Measurements from ENCODE around the gene ARMC7.
"Not testable (repeated sequence)": the region's sequence is repeated elsewhere in the genome, so short reads cannot be mapped to it uniquely, and the experiment has no call there.

The ARMC7 gene

DNA sequence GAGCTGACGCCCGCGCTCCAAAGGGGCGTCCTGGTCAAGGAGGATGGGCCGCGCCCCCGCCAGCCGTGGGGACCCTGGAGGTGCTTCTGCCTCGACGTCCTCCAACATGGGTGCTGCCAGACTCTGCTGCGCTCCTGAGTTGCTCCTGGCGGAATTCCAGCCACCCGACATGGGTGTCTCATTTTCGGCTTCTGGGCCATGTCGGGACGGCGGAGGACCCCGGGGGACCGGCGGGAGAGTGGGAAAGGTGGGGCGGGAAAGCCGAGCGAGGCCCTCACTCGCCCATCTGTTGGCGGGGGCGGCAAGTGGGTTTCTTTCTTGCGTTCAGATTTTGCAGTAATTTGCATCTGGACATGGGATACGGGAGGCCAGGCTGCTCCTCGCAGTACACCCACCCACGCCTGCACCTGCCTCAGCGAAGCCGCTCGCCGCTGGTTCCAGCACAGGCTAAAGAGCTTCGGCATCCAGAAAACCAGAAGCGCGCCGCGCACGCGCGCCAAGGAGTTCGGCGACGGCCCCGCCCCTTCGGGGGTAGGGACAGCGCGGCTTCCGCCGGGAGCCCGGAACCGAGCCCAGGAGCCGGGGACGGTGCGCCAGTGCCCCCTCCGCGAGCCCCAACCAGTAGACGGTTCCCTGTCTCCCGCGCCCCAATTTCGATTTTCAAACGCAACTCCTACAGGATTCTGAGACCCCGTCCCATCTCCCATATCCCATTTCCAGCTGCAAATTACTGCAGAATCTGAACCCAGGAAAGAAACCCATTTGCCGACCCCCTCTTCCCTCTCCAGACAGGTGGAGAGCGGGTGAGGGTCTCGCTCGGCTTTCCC, at the start of gene ARMC7:
TSS of gene ARMC7 (plus strand) at position 563 of the 827 bp plus-strand sequence. CDS start 320 bp downstream, outside the sequence.
- peak; percentile 90 to 95 for DNase-seq (ENCODE audit: low read depth in 2 of 2)

DNA sequence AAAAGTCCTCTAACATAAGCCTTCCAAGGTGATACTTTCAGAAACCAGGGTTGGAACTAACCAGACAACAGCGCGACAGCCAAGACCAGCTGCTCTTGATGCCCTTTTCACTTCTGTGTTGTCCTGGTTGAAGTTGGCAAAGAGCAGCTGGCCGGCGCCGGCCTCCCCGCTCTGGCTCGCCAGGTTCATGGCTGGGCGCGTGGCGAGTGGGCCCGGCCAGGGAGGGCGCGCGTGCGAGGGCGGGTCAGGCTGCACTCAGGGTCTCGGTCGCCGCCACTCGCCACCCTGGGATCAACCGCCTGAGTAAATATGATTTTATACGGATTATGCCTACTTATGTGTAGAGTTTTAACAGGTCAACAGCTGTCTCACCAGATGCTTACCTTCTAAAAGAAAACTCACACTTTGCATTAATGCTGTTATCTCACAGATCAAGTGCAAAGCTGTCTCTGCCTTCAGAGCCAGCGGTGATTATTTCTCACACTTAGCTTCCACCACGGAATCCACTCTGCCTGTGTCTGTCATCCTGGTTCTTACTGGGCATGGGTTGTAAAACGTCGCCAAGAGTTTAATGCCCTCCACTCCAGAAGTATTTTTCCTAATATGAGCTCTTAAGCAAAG, 49.2 kb upstream of the ARMC7 start:
- no peak for DNase-seq (ENCODE audit: low read depth in 2 of 2)

DNA sequence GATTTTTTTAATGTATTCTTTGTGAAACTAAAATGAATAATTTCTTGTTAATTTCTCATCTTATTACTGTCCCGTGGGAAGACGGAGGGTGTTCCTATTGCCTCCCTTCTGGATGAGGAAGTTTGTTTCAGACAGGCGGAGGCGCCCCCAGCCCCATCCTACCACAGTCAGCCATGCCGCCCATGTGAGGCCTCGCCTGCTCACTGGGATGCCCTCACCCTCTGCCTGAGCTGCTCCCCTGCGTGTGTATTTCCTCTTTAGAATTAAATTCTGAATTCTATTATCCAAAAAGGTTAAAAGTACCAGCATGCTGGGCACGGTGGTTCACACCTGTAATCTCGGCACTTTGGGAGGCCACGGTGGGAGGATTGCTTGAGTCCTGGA, 48.7 kb upstream of the ARMC7 start:
- DNase-seq (ENCODE audit: low read depth in 2 of 2): no peak

DNA sequence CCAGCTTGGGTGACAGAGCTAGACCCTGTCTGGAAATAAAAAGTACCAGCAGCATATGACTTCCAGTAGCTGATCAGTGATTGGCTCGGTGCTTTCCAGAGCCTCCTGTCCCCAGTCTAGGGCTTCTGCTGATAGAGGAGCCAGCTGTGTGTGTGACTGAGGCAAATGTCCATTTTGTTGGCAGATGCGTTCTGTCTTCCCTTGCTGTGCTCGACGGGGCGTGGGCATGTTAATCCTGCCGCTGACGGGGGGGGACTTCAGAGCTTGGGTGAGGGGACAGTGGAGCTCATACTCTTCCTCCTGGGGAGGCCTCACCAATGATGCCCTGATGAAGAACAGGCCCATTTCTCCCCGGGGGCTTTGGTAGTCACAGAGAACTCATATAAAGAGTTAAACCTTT, 48.2 kb upstream of the ARMC7 start:
- no peak for DNase-seq (ENCODE audit: low read depth in 2 of 2)

DNA sequence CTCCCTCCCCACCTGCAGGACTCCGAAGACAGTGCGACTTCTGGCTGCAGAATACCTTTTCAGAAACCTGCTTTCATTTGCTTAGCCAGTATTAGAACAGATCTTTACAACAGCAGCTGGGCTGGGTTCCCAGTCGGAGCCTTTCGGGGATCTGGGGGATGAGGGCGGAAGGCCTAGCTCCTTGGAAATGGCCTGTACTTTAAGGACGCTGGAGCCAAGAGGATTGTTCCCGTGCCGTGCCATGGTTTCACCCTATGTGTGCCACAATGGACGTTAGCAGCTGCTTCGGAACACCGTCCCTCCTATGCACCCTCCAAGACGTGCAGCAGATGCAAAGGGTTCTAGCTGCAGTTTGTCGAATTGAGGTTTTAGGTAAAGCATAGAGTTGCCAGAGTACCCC, 46.6 kb upstream of the ARMC7 start:
- no peak for DNase-seq (ENCODE audit: low read depth in 2 of 2)

DNA sequence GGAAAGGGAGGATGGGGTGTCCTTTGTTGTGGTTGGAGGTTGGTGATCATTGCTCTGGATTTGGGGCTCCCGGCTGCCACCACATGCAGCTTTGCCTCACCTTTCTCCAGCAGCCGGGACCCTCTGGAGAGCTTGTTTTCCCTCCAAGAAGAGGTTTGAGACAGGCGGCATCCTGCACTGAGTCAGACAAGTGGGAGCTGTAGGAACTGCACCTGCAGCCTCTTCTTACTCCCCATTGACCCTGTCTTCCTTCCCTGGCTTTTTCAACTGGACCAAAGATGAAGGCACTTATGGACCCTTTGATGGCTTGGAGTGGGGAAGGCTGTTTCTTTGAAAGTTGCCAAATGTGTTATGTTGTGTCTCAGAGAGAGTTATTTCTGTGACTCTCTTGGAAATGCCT, 46.1 kb upstream of the ARMC7 start:
- DNase-seq (ENCODE audit: low read depth in 2 of 2): no peak

DNA sequence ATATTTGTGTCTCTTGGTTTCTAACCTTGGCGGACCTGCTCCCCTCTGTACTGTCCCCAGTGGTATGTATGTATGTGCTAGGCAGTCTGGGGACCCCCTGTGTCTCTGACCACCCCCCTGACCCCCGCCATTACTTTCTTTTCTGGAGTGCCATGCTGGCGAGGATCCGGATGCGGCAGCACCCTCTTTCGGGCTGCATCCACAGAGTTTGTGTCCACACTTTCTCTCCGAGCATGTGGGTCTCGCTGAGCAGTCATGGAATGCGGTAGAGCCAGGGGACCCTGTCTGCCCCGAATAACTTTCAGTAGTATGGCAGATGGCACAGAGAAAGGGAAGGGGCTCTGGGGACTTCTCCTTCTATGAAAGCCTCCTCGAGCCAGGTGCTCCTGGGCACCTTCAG, 45.7 kb upstream of the ARMC7 start:
- DNase-seq (ENCODE audit: low read depth in 2 of 2): no peak

DNA sequence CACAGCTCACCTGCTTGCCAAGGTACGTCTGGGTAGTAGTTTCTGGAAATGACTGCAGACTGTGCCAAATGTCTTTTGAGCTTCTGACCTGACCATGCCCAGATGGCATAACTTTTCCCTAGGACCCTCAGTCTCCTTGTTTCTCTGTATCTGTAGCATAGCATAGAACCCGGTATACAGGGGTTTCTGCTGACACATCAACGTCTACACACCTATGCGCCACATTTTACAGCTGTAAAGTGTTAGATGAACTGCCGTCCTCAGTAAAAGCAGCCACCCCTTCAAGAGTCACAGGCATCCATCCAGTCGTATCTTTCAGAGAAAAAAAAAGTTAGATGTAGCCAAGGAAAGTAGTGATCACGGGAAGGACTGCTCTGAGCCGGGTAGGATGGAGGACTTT, 45.3 kb upstream of the ARMC7 start:
- DNase-seq (ENCODE audit: low read depth in 2 of 2): no peak

DNA sequence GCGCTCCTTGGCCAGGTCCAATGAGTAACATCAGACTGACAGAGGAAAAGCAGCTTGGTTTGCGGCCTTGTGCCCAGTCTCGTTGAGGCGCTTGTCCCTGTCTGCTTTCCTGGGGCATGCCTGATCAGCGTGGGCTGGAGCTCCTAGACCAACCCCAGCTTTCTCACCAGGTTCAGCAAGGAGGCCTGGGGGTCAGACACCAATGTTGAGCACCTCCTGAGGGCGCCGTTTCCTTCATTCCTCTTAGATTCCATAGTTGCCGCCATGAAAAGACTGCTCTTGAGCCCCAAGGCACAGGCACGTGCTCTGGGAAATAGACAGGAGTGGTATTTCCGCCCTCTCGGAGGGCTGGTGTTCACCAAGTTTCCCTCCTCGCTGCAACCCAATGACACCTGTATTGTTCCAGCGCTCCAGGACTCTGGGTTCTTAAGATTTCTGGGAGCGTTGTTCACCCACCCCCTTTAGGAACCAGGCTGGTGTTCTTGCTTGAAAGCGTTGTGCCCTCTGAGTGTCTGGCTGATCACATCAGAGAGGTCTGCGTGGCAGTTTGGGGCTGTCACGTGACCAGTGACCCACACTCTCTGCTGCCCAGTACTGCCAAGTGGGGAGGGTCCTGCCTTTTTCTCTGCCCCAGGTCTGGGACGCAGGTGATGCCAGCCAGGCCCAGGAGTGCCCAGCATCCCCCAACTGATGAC, 44.8 kb upstream of the ARMC7 start:
- no peak for DNase-seq (ENCODE audit: low read depth in 2 of 2)

DNA sequence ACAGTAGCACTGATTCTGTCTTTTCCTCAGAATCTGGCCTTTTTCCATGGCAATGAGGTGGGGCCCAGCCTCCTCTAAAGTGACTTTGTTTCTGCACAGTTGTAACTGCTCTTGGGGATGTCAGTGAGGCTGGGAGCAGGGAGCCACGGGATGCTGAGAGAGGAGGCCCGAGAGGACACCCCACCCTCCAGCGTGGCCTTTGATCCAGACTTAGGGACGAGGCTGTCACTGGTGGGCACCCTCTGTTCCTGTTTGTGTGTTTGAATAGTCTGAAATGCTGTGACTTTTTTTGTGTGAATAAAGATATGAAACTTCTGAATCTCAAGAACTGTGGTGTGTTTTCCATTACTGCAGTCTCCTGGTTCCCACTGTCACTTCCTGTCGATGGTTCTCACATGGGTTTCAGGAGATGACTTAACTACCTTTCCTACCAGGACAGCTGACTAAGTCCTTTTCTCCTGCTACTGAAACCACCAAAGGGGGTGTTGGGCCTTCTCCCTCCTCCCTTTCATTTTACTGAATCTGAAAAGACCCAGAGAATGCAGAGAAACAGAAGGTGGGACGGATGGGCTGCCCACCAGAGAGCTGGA, 44.1 kb upstream of the ARMC7 start:
- no peak for DNase-seq (ENCODE audit: low read depth in 2 of 2)

DNA sequence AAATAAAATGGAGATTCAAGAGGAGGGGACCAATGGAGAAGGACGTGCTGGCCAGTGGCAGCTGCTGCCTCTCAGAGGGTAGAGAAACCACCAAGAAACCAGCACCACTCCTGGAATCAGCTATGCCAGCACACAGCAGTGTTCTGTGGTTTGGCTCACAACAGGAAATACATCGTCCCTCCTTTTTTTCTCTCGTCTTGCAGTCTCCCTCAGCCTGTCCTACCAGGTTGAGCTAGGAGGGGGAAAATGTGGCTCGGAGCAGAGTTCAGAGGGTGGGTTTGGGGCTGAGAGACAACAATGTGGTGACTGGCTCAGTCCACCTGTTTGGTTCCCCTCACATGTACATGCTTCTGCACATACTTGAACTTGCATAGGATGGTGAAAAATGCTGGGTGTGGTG, 41.9 kb upstream of the ARMC7 start:
- DNase-seq (ENCODE audit: low read depth in 2 of 2): no peak

DNA sequence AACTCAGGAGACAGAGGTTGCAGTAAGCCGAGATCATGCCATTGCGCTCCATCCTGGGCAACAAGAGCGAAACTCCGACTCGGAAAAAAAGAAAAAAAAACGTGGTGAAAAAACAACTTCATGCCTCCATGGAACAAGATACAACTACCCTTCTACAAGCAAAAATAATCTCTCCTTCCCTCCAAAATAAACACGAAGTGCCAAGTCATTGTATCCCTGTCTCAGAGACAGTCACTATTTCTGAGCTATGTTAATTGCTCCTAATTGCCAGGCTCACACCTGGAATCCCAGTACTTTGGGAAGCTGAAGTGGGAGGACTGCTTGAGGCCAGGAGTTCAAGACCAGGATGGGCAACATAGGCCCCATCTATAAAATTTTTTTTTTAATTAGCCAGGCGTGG, 41.0 kb upstream of the ARMC7 start:
- DNase-seq (ENCODE audit: low read depth in 2 of 2): no peak

DNA sequence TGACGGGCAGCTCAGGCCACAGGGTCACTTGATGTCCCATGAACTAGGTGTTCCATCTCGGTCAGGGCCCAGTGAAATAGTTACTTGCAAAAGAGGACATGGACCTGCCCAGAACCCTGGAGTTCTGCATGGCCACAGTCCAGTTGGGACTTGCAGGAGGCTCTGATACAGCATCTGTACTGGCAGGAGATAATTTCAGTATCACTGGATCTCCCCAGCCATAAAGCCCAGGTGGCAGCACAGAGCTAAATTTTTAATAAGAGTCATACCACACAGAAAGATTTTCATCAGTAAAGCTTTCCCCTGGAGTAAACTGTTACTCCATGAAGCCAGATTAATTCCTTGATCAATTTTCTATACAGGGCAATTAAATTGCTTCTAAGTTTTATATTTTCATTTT, 40.0 kb upstream of the ARMC7 start:
- no peak for DNase-seq (ENCODE audit: low read depth in 2 of 2)

DNA sequence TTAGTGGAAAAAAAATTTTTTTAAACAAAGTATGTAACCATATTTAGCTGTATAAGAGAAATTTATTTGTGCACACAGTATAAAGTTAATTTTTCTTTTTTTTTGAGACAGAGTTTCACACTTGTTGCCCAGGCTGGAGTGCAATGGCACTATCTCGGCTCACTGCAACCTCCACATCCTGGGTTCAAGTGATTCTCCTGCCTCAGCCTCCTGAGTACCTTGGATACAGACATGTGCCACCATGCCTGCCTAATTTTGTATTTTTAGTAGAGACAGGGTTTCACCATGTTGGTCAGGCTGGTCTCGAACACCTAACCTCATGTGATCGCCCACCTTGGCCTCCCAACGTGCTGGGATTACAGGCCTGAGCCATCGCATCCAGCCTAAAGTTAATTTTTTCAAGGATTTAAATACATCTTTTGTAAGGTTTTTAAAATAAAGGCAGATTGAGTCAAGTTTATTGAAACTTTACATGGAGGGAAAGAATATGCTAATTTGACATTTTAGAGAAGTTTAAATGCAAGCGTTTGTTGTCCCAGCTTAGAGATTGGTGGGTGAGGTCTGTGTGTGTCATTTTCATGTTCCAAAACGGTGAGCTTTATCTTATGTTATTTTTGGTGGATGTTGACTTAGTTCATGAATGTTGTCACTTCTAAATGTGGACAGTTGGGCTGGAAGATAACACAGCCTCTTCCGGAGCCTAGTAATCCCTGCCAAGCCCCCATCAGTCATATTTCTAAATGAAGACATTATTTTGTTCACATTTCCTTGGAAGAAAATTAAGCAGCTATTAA, 38.1 kb upstream of the ARMC7 start:
- DNase-seq (ENCODE audit: low read depth in 2 of 2): not testable (repeated sequence)

DNA sequence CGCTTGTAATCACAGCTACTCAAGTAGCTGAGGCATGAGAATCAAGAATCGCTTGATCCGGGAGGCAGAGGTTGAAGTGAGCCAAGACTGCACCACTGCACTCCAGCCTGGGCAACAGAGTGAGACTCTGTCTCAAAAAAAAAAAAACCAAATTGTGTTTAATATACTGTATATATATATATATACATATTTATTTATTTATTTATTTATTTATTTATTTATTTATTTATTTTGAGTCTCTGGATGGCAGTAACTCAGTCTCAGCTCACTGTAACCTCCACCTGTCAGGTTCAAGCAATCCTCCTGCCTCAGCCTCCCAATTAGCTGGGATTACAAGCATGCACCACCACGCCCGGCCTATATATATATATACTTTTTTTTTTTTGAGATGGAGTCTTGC, 36.9 kb upstream of the ARMC7 start:
- DNase-seq (ENCODE audit: low read depth in 2 of 2): not testable (repeated sequence)

DNA sequence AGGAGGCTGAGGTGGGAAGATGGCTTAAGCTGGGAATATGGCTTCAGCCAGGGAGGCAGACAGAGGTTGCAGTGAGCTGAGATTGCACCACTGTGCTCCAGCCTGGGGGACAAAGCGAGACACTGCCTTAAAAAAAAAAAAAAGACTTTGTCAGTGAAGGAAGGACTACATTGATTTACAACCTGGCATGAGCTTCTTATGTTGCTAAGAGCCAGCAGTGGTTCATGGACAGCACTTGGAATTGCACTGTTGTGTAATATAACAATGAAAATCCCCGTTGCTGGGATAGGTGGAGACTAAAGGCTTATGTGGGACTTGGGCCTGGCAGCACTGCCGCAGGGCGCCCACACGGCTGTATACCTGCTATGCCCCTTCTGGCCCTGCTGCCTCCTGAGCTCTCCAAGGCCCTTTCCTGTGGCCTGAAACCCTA, 36.1 kb upstream of the ARMC7 start:
- DNase-seq (ENCODE audit: low read depth in 2 of 2): no peak

DNA sequence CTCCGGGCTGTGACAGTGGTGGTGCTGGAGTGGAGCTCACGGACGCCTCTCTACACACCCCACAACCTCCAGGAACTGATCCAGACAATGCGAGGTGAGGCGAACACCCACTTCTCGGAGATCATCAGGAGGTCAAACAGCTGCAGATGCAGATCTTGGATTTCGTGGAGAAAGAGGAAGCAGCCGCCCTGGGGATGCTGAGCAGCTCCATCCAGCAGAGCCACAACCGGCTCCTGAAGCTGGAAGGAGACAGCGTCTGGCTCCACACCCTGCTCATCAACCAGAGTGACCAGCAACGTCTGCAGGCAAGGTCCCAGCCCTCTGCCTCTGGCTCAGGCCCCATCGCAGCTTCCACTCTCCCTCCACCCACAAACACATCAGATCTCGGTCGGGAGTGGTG, 35.2 kb upstream of the ARMC7 start:
- no peak for DNase-seq (ENCODE audit: low read depth in 2 of 2)

DNA sequence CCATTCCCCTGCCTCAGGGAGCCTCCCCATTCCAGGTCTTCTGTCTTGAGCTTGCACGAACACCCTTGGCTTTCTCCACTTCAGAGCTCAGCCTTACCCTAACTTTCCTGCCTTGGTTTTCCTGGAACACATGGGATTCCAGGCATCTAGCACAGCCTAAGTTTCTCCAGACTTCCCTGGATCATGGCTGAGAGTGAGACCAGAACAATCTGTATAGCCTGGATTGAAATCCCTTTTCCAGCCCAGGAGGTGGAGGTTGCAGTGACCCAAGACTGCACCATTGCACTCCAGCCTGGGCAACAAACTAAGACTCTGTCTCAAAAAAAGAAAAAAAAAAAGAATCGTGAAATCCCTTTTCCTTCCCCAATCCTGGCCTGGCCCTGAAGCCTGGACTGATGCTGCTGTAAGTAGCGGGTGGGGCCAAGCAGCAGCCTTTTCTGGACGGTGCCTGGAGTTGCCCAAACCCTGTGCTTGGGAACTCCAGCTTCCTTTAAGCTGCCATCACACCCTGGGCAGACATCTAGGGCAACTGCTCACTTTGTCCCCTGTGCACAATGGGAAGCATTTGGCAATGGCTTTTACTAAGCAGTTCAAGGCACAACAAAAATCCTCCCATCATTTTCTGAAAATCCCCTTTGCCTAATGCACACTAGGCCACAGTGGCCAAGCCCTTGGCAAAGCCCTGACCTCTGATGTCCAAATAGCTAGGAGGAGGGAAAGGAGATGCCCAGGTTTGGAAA, 34.0 kb upstream of the ARMC7 start:
- no peak for DNase-seq (ENCODE audit: low read depth in 2 of 2)

DNA sequence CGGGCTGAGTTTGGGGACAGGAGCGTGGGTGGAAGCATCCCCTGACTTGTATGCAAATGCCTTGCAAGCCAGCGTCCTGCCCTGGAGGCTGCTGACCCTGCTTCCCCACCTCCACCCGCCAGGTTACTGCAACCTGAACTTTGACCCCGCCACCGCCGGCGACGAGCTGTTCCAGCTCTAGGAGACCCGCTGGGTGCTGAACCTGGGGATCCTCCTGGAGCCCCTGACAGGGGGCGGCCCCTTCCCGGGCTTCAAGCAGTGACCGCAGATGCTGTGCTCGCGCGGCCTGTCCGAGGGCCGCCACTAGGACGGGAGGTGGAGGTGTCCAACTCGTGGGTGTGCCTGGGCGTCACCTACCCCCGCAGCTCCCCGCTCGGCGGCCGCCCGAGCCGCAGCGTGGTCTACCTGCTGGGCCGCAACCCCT, 32.7 kb upstream of the ARMC7 start:
- DNase-seq (ENCODE audit: low read depth in 2 of 2): no peak

DNA sequence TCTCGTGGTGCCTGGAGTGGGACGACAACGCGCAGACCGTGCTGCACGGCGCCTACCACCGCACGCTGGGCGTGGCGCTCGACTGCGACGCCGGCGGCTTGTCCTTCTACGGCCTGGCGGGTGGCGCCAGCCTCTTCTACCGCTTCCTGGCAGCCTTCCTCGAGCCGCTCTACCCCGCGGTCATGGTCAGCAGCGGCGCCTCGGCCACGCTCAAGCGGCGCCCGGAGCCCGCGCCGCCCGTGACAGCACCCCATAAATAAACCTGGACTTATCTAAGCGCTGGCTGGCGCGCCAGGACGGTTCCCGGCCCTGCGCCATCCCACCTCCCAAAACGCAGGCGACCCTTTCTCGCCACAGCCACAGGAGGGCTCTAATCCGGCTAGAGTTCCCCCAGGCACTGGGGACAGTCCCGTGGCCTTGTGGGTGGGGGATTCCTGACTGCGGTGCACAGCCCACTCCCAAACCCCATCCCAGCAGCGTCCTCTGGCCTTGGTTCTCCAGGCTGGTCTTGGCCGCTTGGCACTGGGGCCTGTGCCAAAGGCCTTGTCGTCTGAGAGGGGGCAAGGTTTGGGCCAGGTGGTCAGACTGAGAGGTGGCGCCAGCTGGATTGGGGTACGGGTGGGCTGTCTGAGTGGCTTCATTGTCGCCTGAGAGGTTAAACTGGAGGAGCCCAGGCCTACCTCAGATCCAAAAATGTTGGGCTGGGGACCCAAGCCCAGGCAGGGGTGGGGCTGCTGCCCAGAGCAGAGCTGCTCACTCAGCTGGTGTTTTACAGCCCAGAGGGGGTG, 32.1 kb upstream of the ARMC7 start:
- peak in 1 of 2 donors; percentile 29 for DNase-seq (ENCODE audit: low read depth in 2 of 2)
